ENCODE data around the gene ETFA. TPM values are rescaled to one million over a fixed set of nuclear protein-coding genes. Genes with fewer than 3 reads are reported as not detected.

Gene ETFA
- total and polyA plus RNA-seq, 2 of the 8 experiments (the other 6 are each of a cell fraction or from before 2014, with no cell fraction given), result 60.9 to 90.0 TPM

GRCh38 chr15:76310475-76311099, 682 bp downstream of the ETFA start:
- Histone ChIP-seq H3K23me2 (ENCODE audit: low read depth, low read length) (peaks cover 8% of the 10 kb centered on the region), H3K27ac (ENCODE audit: low read depth, low read length) (peak overlapping the region; percentile 55), H3K9me3 (ENCODE audit: insufficient read depth in 2 of 2, low read depth in 1 of 2, low read length in 1 of 2) (peaks cover 0 to 2% of the 10 kb centered on the region in 2 experiments; a peak in 1 of 4 replicates), H3K79me2 (ENCODE audit: control insufficient read depth in 1 of 2, insufficient read depth in 2 of 2, low read length in 2 of 2) (peaks cover 0 to 42% of the 10 kb centered on the region in 2 experiments; a peak in 2 of 4 replicates), H3K4ac (replicated peaks; ENCODE audit: insufficient read length, low read depth, low read length) (no peak overlapping the region), H4K8ac (ENCODE audit: extremely low read depth, insufficient read depth, low read length) (peak overlapping the region; percentile 93), H3K4me1 (replicated peaks in 1 of 4; ENCODE audit: control insufficient read depth in 3 of 4, insufficient read depth in 4 of 4, low read length in 3 of 4) (peaks cover 0 to 3% (median 0%) of the 10 kb centered on the region in 4 experiments; a peak in 1 of 7 replicates), H3K56ac (replicated peaks; ENCODE audit: insufficient read length, low read depth, low read length) (peak overlapping the region; percentile 67), H3K23ac (ENCODE audit: insufficient read length) (peak overlapping the region; percentile 20), H2AK5ac (ENCODE audit: low read depth, low read length) (no peak overlapping the region), H3K4me3 (ENCODE audit: extremely low read depth in 1 of 4, insufficient read depth in 2 of 4, low read depth in 3 of 4, low read length in 4 of 4) (peak overlapping the region; percentile 73 to 89 (median 86)), H4K5ac (ENCODE audit: insufficient read length, low read depth, low read length) (no peak overlapping the region), H2BK120ac (replicated peaks; ENCODE audit: low read depth, low read length) (no peak overlapping the region), H3K9ac (replicated peaks in 1 of 4; ENCODE audit: extremely low read depth in 1 of 4, low read depth in 3 of 4, low read length in 3 of 4) (peak overlapping the region; percentile 68 to 94 (median 84)), H2BK15ac (ENCODE audit: low read length) (no peak overlapping the region), H2BK5ac (ENCODE audit: low read depth, low read length) (no peak overlapping the region), H3K36me3 (ENCODE audit: control insufficient read depth in 2 of 4, insufficient read depth in 4 of 4, low read length in 3 of 4) (no peaks in the 10 kb centered on the region), H4K91ac (replicated peaks; ENCODE audit: insufficient read length, low read length) (peak overlapping the region; percentile 91), H3K4me2 (ENCODE audit: insufficient read depth in 1 of 2, low read depth in 2 of 2, low read length in 2 of 2) (peak overlapping the region; percentile 68 to 96), H3K14ac (ENCODE audit: insufficient read length) (no peak overlapping the region), H2AFZ (ENCODE audit: low read length) (peak overlapping the region; percentile 72; the same call in 1 of the 2 replicates), H2BK12ac (ENCODE audit: low read depth, low read length) (0 out of 2 replicates have a peak overlapping the region, but pooled peaks have one; percentile 50), H3K18ac (ENCODE audit: extremely low read depth, low read length) (no peak overlapping the region), H3K27me3 (replicated peaks in 1 of 4; ENCODE audit: control insufficient read depth in 3 of 4, extremely low read depth in 1 of 4, insufficient read depth in 3 of 4, low read length in 3 of 4) (no peaks in the 10 kb centered on the region; a peak in 1 of 7 replicates), H3K79me1 (ENCODE audit: low read depth, low read length) (no peaks in the 10 kb centered on the region; the same call in 1 of the 2 replicates), H4K20me1 (replicated peaks in 1 of 2; ENCODE audit: control insufficient read depth in 1 of 2, insufficient read depth in 2 of 2, low read length in 2 of 2) (peaks cover 0 to 2% of the 10 kb centered on the region in 2 experiments), H2BK20ac (ENCODE audit: low read length) (no peak overlapping the region)
- DNase-seq (ENCODE audit: low read depth in 1 of 2, low spot score in 2 of 2) (no peak), FAIRE-seq (no peak)
- CTCF ChIA-PET (ENCODE audit: partially characterized antibody), result interaction anchor here (1.3 kb wide), 1 partner anchor 25 kb away, joined by 5 read pairs; no protein-coding TSS in a partner anchor
- 13% methylated on average over 16 of the region's 16 CpGs; no CpG with 5 or more reads in 1 of the 2 experiments for WGBS, 2 experiments (ENCODE audit: extremely low coverage in 1 of 2, insufficient coverage in 1 of 2, insufficient read length in 1 of 2, insufficient replicate concordance in 2 of 2, low coverage in 1 of 2, low lambda C conversion rate in 2 of 2, missing lambda C conversion rate in 1 of 2)
- POLR2A ChIA-PET (ENCODE audit: partially characterized antibody), result interaction anchor here (0.8 to 2.1 kb wide), 5 partner anchors 17 to 118 kb away, joined by 3 to 11 read pairs (median 4); no protein-coding TSS in a partner anchor
- no peak for TF ChIP-seq SUZ12 (IDR thresholded peaks at IDR 0.05; ENCODE audit: low read length)
- no peak for TF ChIP-seq EZH2 (IDR thresholded peaks at IDR 0.05; ENCODE audit: low read depth, low read length, severe bottlenecking)
- TF ChIP-seq CTCF (IDR thresholded peaks at IDR 0.05; ENCODE audit: control extremely low read depth in 1 of 3, insufficient read depth in 1 of 3, low read depth in 1 of 3, low read length in 3 of 3), result no peak
- TF ChIP-seq SRF (IDR thresholded peaks at IDR 0.05; ENCODE audit: low read depth, low read length), result no peak
- no peak for TF ChIP-seq SP2 (IDR thresholded peaks at IDR 0.05; ENCODE audit: low read length)
- no peak for TF ChIP-seq TCF12 (IDR thresholded peaks at IDR 0.05; ENCODE audit: low read depth, low read length)
- no peak for TF ChIP-seq JUND (IDR thresholded peaks at IDR 0.05; ENCODE audit: low read length)
- TF ChIP-seq SIN3A (conservative IDR thresholded peaks at IDR 0.05 in 1 of 2, IDR thresholded peaks at IDR 0.05 in 1 of 2; ENCODE audit: low read depth in 1 of 2, low read length in 2 of 2), result no peak
- TF ChIP-seq EGR1 (IDR thresholded peaks at IDR 0.05; ENCODE audit: borderline replicate concordance, low read depth, low read length), result no peak

All from H1 (cell line).